ENCODE data around the gene THEM5. TPM values are rescaled to one million over a fixed set of nuclear protein-coding genes. Genes with fewer than 3 reads are reported as not detected.

Gene THEM5
- total RNA-seq, 5 donors from 2014 or later (not counting 1 experiment from before 2014, with no cell fraction given), result not detected

DNA sequence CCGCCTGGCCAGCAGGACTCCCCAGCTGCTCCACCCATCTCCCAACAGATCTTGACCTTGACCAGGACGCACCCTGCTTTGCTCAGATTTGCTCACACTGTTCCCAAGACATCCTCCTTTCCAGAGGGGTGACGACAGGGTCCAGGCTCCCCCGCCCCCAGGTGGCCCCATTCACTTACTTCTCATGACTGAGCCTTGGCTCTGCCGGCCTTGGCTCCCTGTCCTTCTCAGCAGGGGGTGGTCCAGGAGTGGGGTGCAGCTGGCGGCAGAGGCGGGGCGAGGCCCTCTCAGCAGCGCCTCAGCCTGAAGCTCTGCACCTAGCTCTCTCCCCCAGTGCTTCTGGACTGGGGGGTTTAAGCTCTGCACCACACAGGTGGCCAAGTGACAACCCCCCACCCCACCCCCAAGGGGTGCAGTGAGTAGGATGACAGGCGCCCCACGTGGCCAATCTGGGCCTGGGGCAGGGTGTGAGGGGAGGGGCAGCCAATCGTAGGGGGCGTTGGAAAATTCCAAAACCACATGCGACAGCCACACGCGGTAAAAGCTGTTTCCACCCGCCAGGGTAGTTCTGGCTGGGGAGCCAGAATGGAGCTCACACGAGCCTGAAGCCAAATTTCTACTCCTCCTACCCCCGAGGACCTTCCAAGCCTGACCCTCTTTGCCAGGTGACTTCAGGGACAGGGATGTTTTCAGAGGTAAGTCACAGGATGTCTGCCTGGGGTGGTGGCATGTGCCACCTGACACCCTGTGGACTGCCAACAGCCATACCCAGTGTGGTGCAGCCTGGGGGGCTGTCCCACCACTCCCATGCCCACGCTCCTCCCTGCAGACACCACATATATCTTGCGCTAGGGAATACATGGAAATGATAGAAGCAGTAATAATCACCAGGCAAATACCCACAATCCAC, 27.5 kb downstream of the THEM5 start:
- Histone ChIP-seq H3K4me1 (ENCODE audit: control insufficient read depth in 1 of 2, extremely low read depth in 1 of 2, insufficient read depth in 2 of 2, low read length in 2 of 2) (peaks cover 31 to 70% of the 10 kb centered on the region in 2 experiments), H3K9me3 (no peaks in the 10 kb centered on the region), H3K36me3 (ENCODE audit: control insufficient read depth in 2 of 2, extremely low read depth in 1 of 2, insufficient read depth in 1 of 2, low read length in 1 of 2) (no peaks in the 10 kb centered on the region), H3K27ac (ENCODE audit: low read length) (peak overlapping the region; percentile 48), H3K27me3 (replicated peaks in 1 of 2; ENCODE audit: control insufficient read depth in 2 of 2, extremely low read depth in 1 of 2, insufficient read depth in 2 of 2, low read length in 1 of 2) (no peaks in the 10 kb centered on the region), H3K4me3 (ENCODE audit: control insufficient read depth in 1 of 2, extremely low read depth in 1 of 2, low read length in 1 of 2) (peak overlapping the region in 1 of 2 donors; percentile 39)
- no peaks in the 10 kb centered on the region for H3K27me3 Mint-ChIP-seq
- DNase-seq, result peak in 2 of 35 experiments; percentile 34 to 38
- H3K9me3 Mint-ChIP-seq, result no peaks in the 10 kb centered on the region
- H3K4me1 Mint-ChIP-seq, result peaks cover 61 to 85% (median 68%) of the 10 kb centered on the region in 3 donors
- WGBS (ENCODE audit: insufficient coverage), result 49% methylated on average over 7 of the region's 21 CpGs
- ChIA-PET POLR2A (no interaction called here), CTCF (interaction anchor here in 1 of 2 donors (1.1 kb wide), 1 partner anchor 22 kb away, joined by 3 read pairs; no protein-coding TSS in a partner anchor)
- peak overlapping the region; percentile 87 to 91 for H3K27ac Mint-ChIP-seq
- peak overlapping the region; percentile 60 to 77 (median 73) for H3K4me3 Mint-ChIP-seq
- no peaks in the 10 kb centered on the region for H3K36me3 Mint-ChIP-seq
- ATAC-seq (replicated peaks in 1 of 4), result peak in 1 of 4 experiments; percentile 17

DNA sequence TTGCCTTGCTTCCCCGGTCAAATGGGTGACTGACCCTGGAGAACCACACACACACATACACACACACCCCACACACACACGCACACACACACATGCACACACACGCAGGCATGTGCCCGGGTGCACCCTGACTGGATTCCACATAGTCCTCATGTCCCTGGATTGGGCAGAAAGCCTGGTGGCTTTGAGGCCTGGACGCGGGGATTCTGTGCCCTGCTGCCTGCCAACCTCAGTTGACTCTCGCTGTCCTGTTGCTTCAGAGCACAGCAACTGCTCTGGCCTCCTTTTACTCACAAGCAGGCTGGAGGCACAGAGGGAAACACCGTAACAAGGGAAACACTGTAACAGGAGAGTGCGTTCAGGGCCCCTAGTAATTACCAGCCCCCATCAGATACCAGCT, 28.3 kb downstream of the THEM5 start:
- no peaks in the 10 kb centered on the region for H3K9me3 ChIP-seq
- 81% methylated on average over 6 of the region's 9 CpGs for WGBS (ENCODE audit: insufficient coverage)
- peaks cover 63 to 86% (median 68%) of the 10 kb centered on the region in 3 donors for H3K4me1 Mint-ChIP-seq
- H3K9me3 Mint-ChIP-seq, result no peaks in the 10 kb centered on the region
- ChIA-PET CTCF (no interaction called here), POLR2A (no interaction called here)
- no peaks in the 10 kb centered on the region for H3K27me3 Mint-ChIP-seq
- no peaks in the 10 kb centered on the region for H3K27me3 ChIP-seq (replicated peaks in 1 of 2; ENCODE audit: control insufficient read depth in 2 of 2, extremely low read depth in 1 of 2, insufficient read depth in 2 of 2, low read length in 1 of 2)
- no peaks in the 10 kb centered on the region for H3K36me3 Mint-ChIP-seq
- DNase-seq (no peak), ATAC-seq (replicated peaks in 1 of 4) (no peak)
- peaks cover 31 to 70% of the 10 kb centered on the region in 2 experiments for H3K4me1 ChIP-seq (ENCODE audit: control insufficient read depth in 1 of 2, extremely low read depth in 1 of 2, insufficient read depth in 2 of 2, low read length in 2 of 2)
- peak overlapping the region; percentile 60 to 77 (median 73) for H3K4me3 Mint-ChIP-seq
- peak overlapping the region in 1 of 2 donors; percentile 39 for H3K4me3 ChIP-seq (ENCODE audit: control insufficient read depth in 1 of 2, extremely low read depth in 1 of 2, low read length in 1 of 2)
- H3K27ac ChIP-seq (ENCODE audit: low read length), result no peak overlapping the region
- peak overlapping the region; percentile 83 for H3K27ac Mint-ChIP-seq
- no peaks in the 10 kb centered on the region for H3K36me3 ChIP-seq (ENCODE audit: control insufficient read depth in 2 of 2, extremely low read depth in 1 of 2, insufficient read depth in 1 of 2, low read length in 1 of 2)

DNA sequence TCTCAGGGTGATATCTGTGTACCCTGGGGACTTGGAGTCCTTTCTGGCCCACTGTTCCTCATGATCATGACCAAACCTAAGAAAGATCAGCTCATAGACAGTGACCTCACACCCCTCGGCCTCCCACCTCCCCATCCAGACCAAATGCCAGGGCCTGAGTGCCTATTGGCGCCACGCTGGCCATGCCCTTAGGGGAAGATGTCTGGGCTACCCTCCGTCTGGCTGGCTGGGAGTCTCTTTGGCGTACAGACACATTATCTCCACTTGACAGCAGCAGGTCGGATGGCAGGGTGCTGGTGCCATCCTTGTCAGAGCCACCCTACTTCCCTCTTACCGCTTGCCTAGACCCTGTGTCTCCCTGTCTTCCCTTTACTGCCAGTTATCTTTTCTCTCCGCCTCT, 30.3 kb downstream of the THEM5 start:
- H3K4me1 Mint-ChIP-seq, result peaks cover 51 to 85% (median 55%) of the 10 kb centered on the region in 3 donors
- no peaks in the 10 kb centered on the region for H3K36me3 Mint-ChIP-seq

DNA sequence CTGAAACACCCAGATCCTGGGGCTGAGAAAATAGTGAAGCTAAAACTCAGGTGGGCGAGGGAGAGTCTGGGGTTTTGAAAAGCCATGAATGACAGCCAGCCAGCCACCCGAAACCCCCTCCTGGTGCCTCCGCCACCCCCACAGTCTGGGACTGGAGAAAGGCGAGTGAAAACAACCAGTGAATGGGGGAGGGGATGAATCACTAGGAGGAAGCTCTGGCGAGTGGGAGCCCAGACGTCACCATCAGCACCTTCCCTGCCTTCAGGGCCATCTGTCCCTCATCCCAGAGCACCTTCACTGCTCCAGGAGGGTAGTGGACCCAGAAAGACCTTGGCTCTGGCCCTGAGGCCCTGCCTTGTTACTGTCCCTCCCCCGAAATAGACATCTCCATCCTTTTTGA, 31.1 kb downstream of the THEM5 start:
- Histone ChIP-seq H3K9me3 (no peaks in the 10 kb centered on the region), H3K4me3 (ENCODE audit: control insufficient read depth in 1 of 2, extremely low read depth in 1 of 2, low read length in 1 of 2) (peak overlapping the region in 1 of 2 donors; percentile 39), H3K4me1 (ENCODE audit: control insufficient read depth in 1 of 2, extremely low read depth in 1 of 2, insufficient read depth in 2 of 2, low read length in 2 of 2) (peaks cover 14 to 68% of the 10 kb centered on the region in 2 experiments), H3K27ac (ENCODE audit: low read length) (peak overlapping the region; percentile 62), H3K36me3 (ENCODE audit: control insufficient read depth in 2 of 2, extremely low read depth in 1 of 2, insufficient read depth in 1 of 2, low read length in 1 of 2) (no peaks in the 10 kb centered on the region), H3K27me3 (replicated peaks in 1 of 2; ENCODE audit: control insufficient read depth in 2 of 2, extremely low read depth in 1 of 2, insufficient read depth in 2 of 2, low read length in 1 of 2) (no peaks in the 10 kb centered on the region)
- ChIA-PET CTCF (interaction anchor here in 1 of 2 donors (1.0 to 1.3 kb wide), 3 partner anchors 8 to 33 kb away, joined by 3 to 4 read pairs (median 3); partner anchors contain the start of gene TDRKH), POLR2A (interaction anchor here in 1 of 2 donors (0.5 kb wide), 1 partner anchor 8 kb away, joined by 4 read pairs; no protein-coding TSS in a partner anchor)
- Mint-ChIP-seq H3K4me1 (peaks cover 43 to 85% (median 53%) of the 10 kb centered on the region in 3 donors), H3K27ac (peak overlapping the region; percentile 83), H3K9me3 (no peaks in the 10 kb centered on the region), H3K36me3 (no peaks in the 10 kb centered on the region), H3K27me3 (no peaks in the 10 kb centered on the region), H3K4me3 (peak overlapping the region; percentile 44 to 73 (median 46))
- peak in 1 of 4 experiments; percentile 45 for ATAC-seq (replicated peaks in 1 of 4)
- peak in 1 of 35 experiments; percentile 36 for DNase-seq
- 80% methylated on average over 1 of the region's 7 CpGs for WGBS (ENCODE audit: insufficient coverage)

More for the DNA sequence above, 30.3 kb downstream of the THEM5 start:
- Histone ChIP-seq H3K4me1 (ENCODE audit: control insufficient read depth in 1 of 2, extremely low read depth in 1 of 2, insufficient read depth in 2 of 2, low read length in 2 of 2) (peaks cover 22 to 68% of the 10 kb centered on the region in 2 experiments), H3K27me3 (replicated peaks in 1 of 2; ENCODE audit: control insufficient read depth in 2 of 2, extremely low read depth in 1 of 2, insufficient read depth in 2 of 2, low read length in 1 of 2) (no peaks in the 10 kb centered on the region), H3K4me3 (ENCODE audit: control insufficient read depth in 1 of 2, extremely low read depth in 1 of 2, low read length in 1 of 2) (peak overlapping the region in 1 of 2 donors; percentile 39), H3K9me3 (no peaks in the 10 kb centered on the region), H3K27ac (ENCODE audit: low read length) (peak overlapping the region; percentile 62), H3K36me3 (ENCODE audit: control insufficient read depth in 2 of 2, extremely low read depth in 1 of 2, insufficient read depth in 1 of 2, low read length in 1 of 2) (no peaks in the 10 kb centered on the region)
- WGBS (ENCODE audit: insufficient coverage), result 77% methylated on average over 7 of the region's 8 CpGs
- Mint-ChIP-seq H3K4me3 (peak overlapping the region; percentile 44 to 73 (median 46)), H3K27ac (peak overlapping the region; percentile 83), H3K27me3 (no peaks in the 10 kb centered on the region), H3K9me3 (no peaks in the 10 kb centered on the region)
- ChIA-PET POLR2A (no interaction called here), CTCF (interaction anchor here in 1 of 2 donors (0.6 to 1.1 kb wide), 2 partner anchors 18 to 33 kb away, joined by 3 read pairs; partner anchors contain the start of gene TDRKH)
- DNase-seq (no peak), ATAC-seq (replicated peaks in 1 of 4) (no peak)

DNA sequence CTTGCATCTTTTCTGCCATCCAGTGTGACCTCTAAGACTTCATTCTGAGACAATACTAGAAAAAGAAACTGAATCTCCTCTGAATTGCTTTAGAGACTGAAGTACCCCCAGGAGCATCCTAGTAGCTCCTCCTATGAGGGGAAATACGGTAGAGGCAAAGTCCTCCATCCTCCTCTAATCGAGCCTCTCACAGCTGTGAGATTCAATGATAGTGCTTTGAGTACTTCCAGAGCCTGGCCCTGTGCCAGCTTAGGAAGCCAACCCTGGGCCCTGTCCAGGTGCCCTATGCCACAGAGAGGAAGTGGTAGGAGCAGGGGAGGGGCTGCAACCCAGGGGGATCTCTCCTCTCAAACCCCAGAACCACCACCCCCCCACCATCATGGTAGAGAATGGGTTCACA, 32.6 kb downstream of the THEM5 start:
- ChIA-PET CTCF (no interaction called here), POLR2A (interaction anchor here in 1 of 2 donors (0.6 kb wide), 1 partner anchor 1471 kb away, joined by 5 read pairs; no protein-coding TSS in a partner anchor)
- DNase-seq (peak in 5 of 35 experiments; percentile 20 to 37 (median 33)), ATAC-seq (replicated peaks in 1 of 4) (peak in 2 of 4 experiments; percentile 22 to 48)
- no peak overlapping the region for H3K4me3 ChIP-seq (ENCODE audit: control insufficient read depth in 1 of 2, extremely low read depth in 1 of 2, low read length in 1 of 2)
- no CpG with 5 or more reads among the region's 2 CpGs for WGBS (ENCODE audit: insufficient coverage)
- H3K9me3 ChIP-seq, result no peaks in the 10 kb centered on the region
- peaks cover 12 to 71% of the 10 kb centered on the region in 2 experiments for H3K4me1 ChIP-seq (ENCODE audit: control insufficient read depth in 1 of 2, extremely low read depth in 1 of 2, insufficient read depth in 2 of 2, low read length in 2 of 2)
- Mint-ChIP-seq H3K4me1 (peaks cover 44 to 88% (median 64%) of the 10 kb centered on the region in 3 donors), H3K4me3 (no peak overlapping the region), H3K36me3 (no peaks in the 10 kb centered on the region), H3K27me3 (no peaks in the 10 kb centered on the region), H3K9me3 (no peaks in the 10 kb centered on the region), H3K27ac (peak overlapping the region; percentile 74 to 83)
- peak overlapping the region; percentile 69 for H3K27ac ChIP-seq (ENCODE audit: low read length)
- no peaks in the 10 kb centered on the region for H3K27me3 ChIP-seq (replicated peaks in 1 of 2; ENCODE audit: control insufficient read depth in 2 of 2, extremely low read depth in 1 of 2, insufficient read depth in 2 of 2, low read length in 1 of 2)
- H3K36me3 ChIP-seq (ENCODE audit: control insufficient read depth in 2 of 2, extremely low read depth in 1 of 2, insufficient read depth in 1 of 2, low read length in 1 of 2), result no peaks in the 10 kb centered on the region

DNA sequence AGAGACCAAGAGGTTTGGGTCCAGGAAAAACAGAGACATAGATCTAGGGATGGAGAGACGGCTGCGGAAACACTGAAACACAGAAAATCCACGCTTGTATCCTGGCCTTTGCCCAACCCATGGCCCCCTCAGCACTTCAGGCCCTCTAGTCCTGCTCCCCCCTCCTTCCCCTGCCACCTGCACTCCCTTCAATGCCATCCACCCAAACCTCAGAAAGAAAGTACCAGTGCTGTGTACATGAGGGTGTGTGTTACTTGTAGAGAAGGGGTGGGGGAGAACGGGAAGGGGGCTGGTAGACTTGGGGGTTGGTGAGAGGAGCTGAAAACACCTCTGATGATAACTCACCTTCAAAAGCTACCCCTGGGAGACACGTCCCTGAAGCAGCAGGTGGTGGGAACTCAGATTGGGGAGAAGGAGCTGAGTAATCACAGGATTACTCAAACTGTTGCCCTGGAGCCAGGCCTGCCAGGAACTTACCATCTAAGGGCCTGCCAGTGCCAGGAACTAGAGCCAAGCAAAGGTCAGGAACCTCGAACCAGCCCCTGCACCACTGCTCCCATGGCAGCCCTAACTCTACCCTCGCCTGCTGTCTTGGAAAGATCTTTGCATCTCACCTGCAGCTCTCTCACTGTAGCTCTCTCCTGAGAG, 33.4 kb downstream of the THEM5 start:
- H3K27me3 Mint-ChIP-seq, result no peaks in the 10 kb centered on the region

More for the DNA sequence above, 33.4 kb downstream of the THEM5 start:
- 64% methylated on average over 5 of the region's 7 CpGs for WGBS (ENCODE audit: insufficient coverage)
- peak overlapping the region; percentile 74 to 83 for H3K27ac Mint-ChIP-seq
- peaks cover 18 to 75% of the 10 kb centered on the region in 2 experiments for H3K4me1 ChIP-seq (ENCODE audit: control insufficient read depth in 1 of 2, extremely low read depth in 1 of 2, insufficient read depth in 2 of 2, low read length in 2 of 2)
- H3K9me3 Mint-ChIP-seq, result no peaks in the 10 kb centered on the region
- H3K27ac ChIP-seq (ENCODE audit: low read length), result peak overlapping the region; percentile 69
- no peaks in the 10 kb centered on the region for H3K36me3 Mint-ChIP-seq
- no peaks in the 10 kb centered on the region for H3K36me3 ChIP-seq (ENCODE audit: control insufficient read depth in 2 of 2, extremely low read depth in 1 of 2, insufficient read depth in 1 of 2, low read length in 1 of 2)
- H3K4me1 Mint-ChIP-seq, result peaks cover 45 to 89% (median 70%) of the 10 kb centered on the region in 3 donors
- no peak overlapping the region for H3K4me3 Mint-ChIP-seq
- no peak overlapping the region for H3K4me3 ChIP-seq (ENCODE audit: control insufficient read depth in 1 of 2, extremely low read depth in 1 of 2, low read length in 1 of 2)
- H3K9me3 ChIP-seq, result no peaks in the 10 kb centered on the region
- ChIA-PET POLR2A (no interaction called here), CTCF (no interaction called here)
- no peak for DNase-seq
- H3K27me3 ChIP-seq (replicated peaks in 1 of 2; ENCODE audit: control insufficient read depth in 2 of 2, extremely low read depth in 1 of 2, insufficient read depth in 2 of 2, low read length in 1 of 2), result no peaks in the 10 kb centered on the region
- ATAC-seq (replicated peaks in 1 of 4), result no peak

Measured in T-cell (primary cell).